RWPE2 (cell line): ENCODE measurements around the gene TEDC1.

Experiments used
- ATAC-seq: fragments of 200-7000 bp; cut with Tn5 transposase; 3 replicates; pipeline ENCODE4 v1.9.1; 2021; ENCODE audit warnings: low read depth
- DNase-seq: peaks from one replicate; pipeline ENCODE4 v3.0.0-alpha.2; 2020; ENCODE audit warnings: low spot score
- H3K27ac ChIP-seq: fragments of 450-650 bp; 2 replicates; pipeline ENCODE4 v1.5.1; 2017; ENCODE audit warnings: mild to moderate bottlenecking; ENCODE audit not compliant: poor library complexity, severe bottlenecking
- H3K27me3 ChIP-seq: fragments of 250-450 bp; sonication (Bioruptor Pico); 2 replicates; pipeline ENCODE4 v1.5.1; 2021; ENCODE audit warnings: mild to moderate bottlenecking, moderate library complexity; ENCODE audit not compliant: insufficient read depth, poor library complexity, severe bottlenecking
- H3K36me3 ChIP-seq: fragments of 250-450 bp; sonication (Bioruptor Pico); 2 replicates; pipeline ENCODE4 v1.5.1; 2020; ENCODE audit warnings: low read depth, mild to moderate bottlenecking, moderate library complexity
- H3K4me1 ChIP-seq: fragments of 250-450 bp; sonication (Bioruptor Pico); 2 replicates; pipeline ENCODE4 v1.5.1; 2021; ENCODE audit warnings: mild to moderate bottlenecking, moderate library complexity; ENCODE audit not compliant: insufficient read depth, poor library complexity, severe bottlenecking
- H3K4me3 ChIP-seq: fragments of 250-450 bp; sonication (Bioruptor Pico); 2 replicates; pipeline ENCODE4 v1.5.1; 2021; ENCODE audit warnings: mild to moderate bottlenecking, moderate library complexity; ENCODE audit not compliant: severe bottlenecking
- H3K9me3 ChIP-seq: fragments of 250-450 bp; sonication (Bioruptor Pico); 2 replicates; pipeline ENCODE4 v1.5.1; 2021; ENCODE audit warnings: mild to moderate bottlenecking, moderate library complexity; ENCODE audit not compliant: severe bottlenecking
- TF ChIP-seq, protein P1 (sequence below): fragments of 450-650 bp; IDR thresholded peaks from one replicate; pipeline ENCODE4 v1.5.1; 2017; ENCODE audit warnings: mild to moderate bottlenecking, moderate library complexity; ENCODE audit not compliant: poor library complexity, severe bottlenecking

TEDC1 gene

DNA sequence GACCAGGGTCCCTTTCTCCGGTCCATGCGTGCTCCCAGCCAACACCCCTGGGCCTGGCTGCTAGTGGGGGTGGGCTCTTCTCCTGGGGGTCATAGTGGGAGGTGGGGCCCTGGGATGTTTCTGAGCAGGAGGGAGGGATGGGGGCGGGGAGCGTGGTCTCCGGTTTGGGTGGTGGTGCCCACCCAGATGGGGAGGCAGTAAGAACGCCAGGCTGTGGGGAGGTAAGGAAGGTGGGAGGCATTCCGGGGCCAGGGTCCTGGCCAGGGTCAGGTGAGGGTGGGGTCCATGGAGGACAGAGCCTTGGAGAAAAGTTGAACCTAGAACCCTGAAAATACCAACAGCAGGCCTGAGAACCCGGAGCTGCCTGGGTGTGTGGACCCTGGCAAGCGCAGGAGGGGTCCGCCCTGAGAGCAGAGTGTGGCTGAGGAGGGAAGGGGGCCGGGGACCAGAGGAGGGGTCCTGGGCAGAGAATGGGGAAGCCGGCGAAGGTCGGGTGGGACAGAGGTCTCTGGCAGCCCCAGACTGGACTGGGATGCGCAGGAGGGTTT lies 10.8 kb upstream of the TEDC1 start:
- Histone ChIP-seq H3K27me3 (no peaks in the 10 kb centered on the region), H3K4me3 (no peak overlapping the region), H3K9me3 (no peaks in the 10 kb centered on the region), H3K4me1 (peaks cover 40% of the 10 kb centered on the region), H3K36me3 (no peaks in the 10 kb centered on the region; the same call in 1 of the 2 replicates), H3K27ac (peak overlapping the region; percentile 93)
- TF ChIP-seq, protein P1, sequence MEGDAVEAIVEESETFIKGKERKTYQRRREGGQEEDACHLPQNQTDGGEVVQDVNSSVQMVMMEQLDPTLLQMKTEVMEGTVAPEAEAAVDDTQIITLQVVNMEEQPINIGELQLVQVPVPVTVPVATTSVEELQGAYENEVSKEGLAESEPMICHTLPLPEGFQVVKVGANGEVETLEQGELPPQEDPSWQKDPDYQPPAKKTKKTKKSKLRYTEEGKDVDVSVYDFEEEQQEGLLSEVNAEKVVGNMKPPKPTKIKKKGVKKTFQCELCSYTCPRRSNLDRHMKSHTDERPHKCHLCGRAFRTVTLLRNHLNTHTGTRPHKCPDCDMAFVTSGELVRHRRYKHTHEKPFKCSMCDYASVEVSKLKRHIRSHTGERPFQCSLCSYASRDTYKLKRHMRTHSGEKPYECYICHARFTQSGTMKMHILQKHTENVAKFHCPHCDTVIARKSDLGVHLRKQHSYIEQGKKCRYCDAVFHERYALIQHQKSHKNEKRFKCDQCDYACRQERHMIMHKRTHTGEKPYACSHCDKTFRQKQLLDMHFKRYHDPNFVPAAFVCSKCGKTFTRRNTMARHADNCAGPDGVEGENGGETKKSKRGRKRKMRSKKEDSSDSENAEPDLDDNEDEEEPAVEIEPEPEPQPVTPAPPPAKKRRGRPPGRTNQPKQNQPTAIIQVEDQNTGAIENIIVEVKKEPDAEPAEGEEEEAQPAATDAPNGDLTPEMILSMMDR = no peak
- DNase-seq = no peak
- ATAC-seq = no peak

DNA sequence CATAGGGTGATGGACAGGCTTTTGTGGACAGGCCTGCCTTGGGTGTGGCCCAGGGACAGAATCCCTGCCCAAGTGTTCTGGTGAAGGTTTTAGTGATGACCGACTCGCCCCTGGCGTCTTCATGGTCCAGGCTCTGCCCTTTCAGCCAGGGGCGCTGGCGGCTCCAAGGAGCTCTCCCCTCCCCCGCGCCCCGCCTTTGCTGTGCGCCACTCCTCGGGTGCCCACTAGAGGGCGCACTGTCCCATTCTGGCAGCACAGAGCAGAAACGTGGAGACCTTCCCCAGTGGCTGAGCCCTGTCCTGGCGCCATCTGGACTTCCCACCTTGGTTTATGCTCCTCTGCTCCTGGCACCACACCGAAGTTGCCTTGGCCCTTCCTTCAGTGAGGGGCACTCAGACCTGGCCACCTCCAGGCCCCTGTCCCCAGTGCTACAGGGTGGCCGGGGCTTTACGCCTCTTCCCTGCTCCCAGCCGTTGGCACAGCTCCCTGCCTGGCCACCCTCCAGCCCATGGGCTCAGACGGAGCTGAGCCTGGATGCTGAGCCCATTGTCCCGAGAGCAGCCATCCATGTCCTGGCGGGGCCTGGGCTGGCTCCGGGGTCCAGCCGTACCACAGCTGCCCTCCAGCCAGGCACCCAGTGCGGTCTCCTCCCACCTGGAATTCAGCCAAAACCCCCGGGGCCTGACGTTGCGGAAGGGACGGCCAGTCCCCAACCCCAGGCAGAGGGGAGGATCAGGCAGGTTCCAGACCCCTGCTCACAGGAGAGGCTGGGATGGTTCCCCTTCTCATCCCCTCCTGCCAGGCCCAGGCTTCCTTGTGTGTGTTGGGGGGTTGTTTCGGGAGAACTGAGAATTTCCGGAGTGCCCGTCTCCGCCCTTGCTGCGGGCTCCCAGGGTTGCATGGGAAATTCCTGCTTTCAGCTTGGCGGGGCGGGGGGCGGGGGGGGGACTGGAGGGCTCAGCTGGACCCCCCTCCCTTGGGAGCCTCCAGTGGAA lies 9.9 kb upstream of the TEDC1 start:
- DNase-seq = no peak
- TF ChIP-seq, protein P1 = peak; percentile 99
- Histone ChIP-seq H3K9me3 (no peaks in the 10 kb centered on the region), H3K36me3 (no peaks in the 10 kb centered on the region; the same call in 1 of the 2 replicates), H3K27ac (peak overlapping the region; percentile 93), H3K4me3 (peak overlapping the region; percentile 1), H3K4me1 (peaks cover 40% of the 10 kb centered on the region), H3K27me3 (no peaks in the 10 kb centered on the region)
- ATAC-seq = peak; percentile 53

DNA sequence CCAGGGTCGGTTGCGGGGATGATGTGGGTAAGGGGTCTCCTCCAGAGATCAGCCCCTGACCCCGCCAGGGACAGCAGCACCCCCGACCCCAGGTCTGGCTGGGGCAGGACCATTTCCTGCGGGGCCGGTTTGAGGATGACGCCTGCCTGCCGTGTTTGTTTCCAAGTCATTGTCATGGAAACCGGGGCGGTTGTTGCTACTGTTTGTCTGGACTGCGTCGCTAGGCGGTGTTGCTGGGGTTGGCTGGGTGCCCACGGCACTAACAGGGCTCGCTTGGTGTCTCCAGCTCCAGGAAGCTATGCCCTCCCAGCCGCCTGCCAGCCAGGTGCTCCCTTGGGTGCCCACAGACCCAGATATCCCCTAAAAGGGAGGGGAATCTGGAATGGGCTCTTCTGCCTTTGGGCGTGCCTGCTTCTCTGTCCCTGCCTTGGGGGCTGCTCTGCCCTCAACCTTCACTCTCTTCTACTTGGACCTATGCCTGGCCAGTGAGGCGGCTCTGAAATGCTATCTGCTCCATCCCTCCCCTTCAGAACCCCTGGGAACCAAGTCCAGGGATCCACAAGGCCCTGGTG lies 9.1 kb upstream of the TEDC1 start:
- H3K27ac ChIP-seq = peak overlapping the region; percentile 93
- no peaks in the 10 kb centered on the region for H3K27me3 ChIP-seq
- peaks cover 32% of the 10 kb centered on the region for H3K4me1 ChIP-seq
- no peak overlapping the region for H3K4me3 ChIP-seq
- peak; percentile 99 for DNase-seq
- H3K9me3 ChIP-seq = no peaks in the 10 kb centered on the region
- ATAC-seq = peak; percentile 35
- H3K36me3 ChIP-seq = no peaks in the 10 kb centered on the region; the same call in 1 of the 2 replicates
- TF ChIP-seq, protein P1 = no peak

DNA sequence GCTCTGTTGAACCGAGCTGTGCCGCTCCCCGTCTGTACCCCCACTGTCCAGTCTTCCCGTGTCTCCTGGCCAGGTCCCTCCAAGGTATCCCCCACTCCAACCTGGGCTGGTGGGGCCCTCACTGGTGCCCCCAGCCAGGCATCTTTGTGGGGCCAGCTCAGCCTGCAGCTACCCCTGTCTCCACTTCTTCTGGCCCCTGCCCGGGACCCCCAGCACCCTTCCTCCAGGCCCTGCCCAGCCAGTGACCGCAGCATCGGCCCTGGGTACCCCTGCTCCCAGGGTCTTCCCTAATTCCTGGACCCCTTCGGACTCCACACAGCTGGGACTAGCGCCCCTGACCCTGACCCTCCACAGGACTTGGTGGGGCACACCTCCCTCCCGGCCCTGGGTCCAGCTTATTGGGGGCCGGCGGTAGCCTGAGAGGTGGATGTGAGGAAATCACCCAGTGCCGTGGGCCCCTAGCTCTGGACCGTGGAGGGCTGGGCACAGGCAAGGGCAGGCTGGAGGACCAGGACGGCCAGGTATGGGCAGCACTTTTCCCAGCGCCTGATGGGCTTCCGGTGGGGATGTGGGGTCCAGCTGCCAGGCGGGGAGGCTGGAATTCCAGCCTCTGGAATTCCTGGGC lies 8.4 kb upstream of the TEDC1 start:
- ATAC-seq = no peak
- no peaks in the 10 kb centered on the region; the same call in 1 of the 2 replicates for H3K36me3 ChIP-seq
- peak overlapping the region; percentile 93 for H3K27ac ChIP-seq
- no peak overlapping the region for H3K4me3 ChIP-seq
- H3K4me1 ChIP-seq = peaks cover 28% of the 10 kb centered on the region
- TF ChIP-seq, protein P1 = no peak
- no peak for DNase-seq
- no peaks in the 10 kb centered on the region for H3K27me3 ChIP-seq
- no peaks in the 10 kb centered on the region for H3K9me3 ChIP-seq
